Renal pelvis (tissue), 12 donors: ENCODE results near the gene IL18. TPM values are rescaled to one million over a fixed set of nuclear protein-coding genes. Genes with fewer than 3 reads are reported as not detected.
"Not testable (repeated sequence)": the region's sequence is repeated elsewhere in the genome, so short reads cannot be mapped to it uniquely, and the experiment has no call there.

Experiments used
- DNase-seq: peaks from one replicate; pipeline ENCODE4 v3.0.0-alpha.2; 2013
- long read RNA-seq, 16 experiments: transcript quantifications; one replicate each; lab custom pipeline, GENCODE V29; 2026
- polyA plus RNA-seq, 3 donors: library from polyadenylated mRNA; unstranded; fragments of 120-200 nt; gene quantifications; one replicate each; pipeline ENCODE4 v1.2.1, GENCODE V29; 2013; ENCODE audit not compliant: insufficient read length in 3 of 3

The IL18 gene
- polyA plus RNA-seq = 10 to 100 TPM in 1 of 3 donors, 1 to 10 TPM in 2; 4.9 to 15.5 (median 9.5) TPM
- long read RNA-seq, donor 1 = 0 reads
- long read RNA-seq, donor 2 = 0 reads
- long read RNA-seq, donor 3, partial matches to known transcripts = 0 of 2 reads
- long read RNA-seq, donor 3, other reads (novel, unspliced or antisense) = 0 of 2 reads
- long read RNA-seq, donor 4, partial matches to known transcripts = 0 of 9 reads
- long read RNA-seq, donor 4, other reads (novel, unspliced or antisense) = 7 of 9 reads
- long read RNA-seq, donor 5 = 0 reads
- long read RNA-seq, donor 6, partial matches to known transcripts = 0 of 2 reads
- long read RNA-seq, donor 6, other reads (novel, unspliced or antisense) = 0 of 2 reads
- long read RNA-seq, donor 7 = 0 reads
- long read RNA-seq, donor 8 = 0 reads
- long read RNA-seq, donor 9, partial matches to known transcripts = 0 of 1 reads
- long read RNA-seq, donor 9, other reads (novel, unspliced or antisense) = 0 of 1 reads
- long read RNA-seq, donor 10, partial matches to known transcripts = 0 of 2 reads
- long read RNA-seq, donor 10, other reads (novel, unspliced or antisense) = 0 of 2 reads
- long read RNA-seq, donor 11, partial matches to known transcripts = 0 of 3 reads
- long read RNA-seq, donor 11, other reads (novel, unspliced or antisense) = 0 of 3 reads
- long read RNA-seq, donor 12, transcript IL18-203 (3 exons, 1,697 nt) = major isoform, 9 of 10 reads
- long read RNA-seq, donor 12, partial matches to known transcripts = 0 of 10 reads
- long read RNA-seq, donor 12, other reads (novel, unspliced or antisense) = 0 of 10 reads
- long read RNA-seq, donor 13, partial matches to known transcripts = 0 of 3 reads
- long read RNA-seq, donor 13, other reads (novel, unspliced or antisense) = 0 of 3 reads
- long read RNA-seq, donor 14 = 0 reads
- long read RNA-seq, donor 15, partial matches to known transcripts = 0 of 14 reads
- long read RNA-seq, donor 15, other reads (novel, unspliced or antisense) = 9 of 14 reads
- long read RNA-seq, donor 16 = 0 reads

GRCh38 chr11:112163875-112164685 is at the start of gene IL18:
Gene IL18, minus strand, starts transcription at chr11:112164094. Its CDS starts 9,041 bp downstream, at chr11:112155053.
- DNase-seq = no peak

- no peak for DNase-seq
Measured at GRCh38 chr11:112212710-112213109, 48.8 kb upstream of the IL18 start.

GRCh38 chr11:112212290-112212689 is 48.4 kb upstream of the IL18 start:
- DNase-seq = no peak

GRCh38 chr11:112211536-112211935 is 47.6 kb upstream of the IL18 start:
- no peak for DNase-seq

- DNase-seq = no peak
Measured at GRCh38 chr11:112210890-112211289, 47.0 kb upstream of the IL18 start.

- DNase-seq = no peak
Measured at GRCh38 chr11:112206071-112206470, 42.2 kb upstream of the IL18 start.

- no peak for DNase-seq
Measured at GRCh38 chr11:112200252-112200651, 36.4 kb upstream of the IL18 start.

- not testable (repeated sequence) for DNase-seq
Measured at GRCh38 chr11:112199101-112199500, 35.2 kb upstream of the IL18 start.

GRCh38 chr11:112196519-112197087 is 32.7 kb upstream of the IL18 start:
- DNase-seq = no peak

- no peak for DNase-seq
Measured at GRCh38 chr11:112195951-112196351, 32.1 kb upstream of the IL18 start.

GRCh38 chr11:112195113-112195512 is 31.2 kb upstream of the IL18 start:
- not testable (repeated sequence) for DNase-seq

GRCh38 chr11:112186304-112186703 is 22.4 kb upstream of the IL18 start:
- DNase-seq = no peak

- DNase-seq = no peak
Measured at GRCh38 chr11:112185883-112186282, 22.0 kb upstream of the IL18 start.

GRCh38 chr11:112182867-112183266 is 19.0 kb upstream of the IL18 start:
- DNase-seq = no peak

- DNase-seq = no peak
Measured at GRCh38 chr11:112179601-112180000, 15.7 kb upstream of the IL18 start.

GRCh38 chr11:112178936-112179335 is 15.0 kb upstream of the IL18 start:
- DNase-seq = no peak

- no peak for DNase-seq
Measured at GRCh38 chr11:112178428-112178827, 14.5 kb upstream of the IL18 start.

- no peak for DNase-seq
Measured at GRCh38 chr11:112177589-112177988, 13.7 kb upstream of the IL18 start.

- no peak for DNase-seq
Measured at GRCh38 chr11:112176077-112176476, 12.2 kb upstream of the IL18 start.

GRCh38 chr11:112175599-112175952 is 11.7 kb upstream of the IL18 start:
- no peak for DNase-seq
